HUES6 (cell line): Measurements from ENCODE around the gene TTC28.

Source experiments
- H3K27ac ChIP-seq: 2 replicates; pipeline ENCODE4 v1.7.0; 2013; ENCODE audit warnings: low read depth, mild to moderate bottlenecking, low read length, inconsistent platforms
- H3K27me3 ChIP-seq: 2 replicates; pipeline ENCODE4 v1.6.1; 2013; ENCODE audit warnings: low read length; ENCODE audit not compliant: control insufficient read depth, insufficient read depth
- H3K36me3 ChIP-seq: 2 replicates; pipeline ENCODE4 v1.6.1; 2013; ENCODE audit warnings: low read length; ENCODE audit not compliant: control insufficient read depth, insufficient read depth
- H3K4me1 ChIP-seq: 2 replicates; pipeline ENCODE4 v1.6.1; 2013; ENCODE audit warnings: low read length; ENCODE audit not compliant: control insufficient read depth, insufficient read depth
- H3K4me3 ChIP-seq: 2 replicates; pipeline ENCODE4 v1.5.1; 2013; ENCODE audit warnings: low read depth, low read length
- H3K9ac ChIP-seq: one replicate; pipeline ENCODE4 v1.6.1; 2013; ENCODE audit warnings: mild to moderate bottlenecking, low read length
- H3K9me3 ChIP-seq: 2 replicates; pipeline ENCODE4 v1.6.1; 2013; ENCODE audit warnings: low read depth, low read length; ENCODE audit not compliant: control insufficient read depth, insufficient read depth

TTC28 gene

DNA sequence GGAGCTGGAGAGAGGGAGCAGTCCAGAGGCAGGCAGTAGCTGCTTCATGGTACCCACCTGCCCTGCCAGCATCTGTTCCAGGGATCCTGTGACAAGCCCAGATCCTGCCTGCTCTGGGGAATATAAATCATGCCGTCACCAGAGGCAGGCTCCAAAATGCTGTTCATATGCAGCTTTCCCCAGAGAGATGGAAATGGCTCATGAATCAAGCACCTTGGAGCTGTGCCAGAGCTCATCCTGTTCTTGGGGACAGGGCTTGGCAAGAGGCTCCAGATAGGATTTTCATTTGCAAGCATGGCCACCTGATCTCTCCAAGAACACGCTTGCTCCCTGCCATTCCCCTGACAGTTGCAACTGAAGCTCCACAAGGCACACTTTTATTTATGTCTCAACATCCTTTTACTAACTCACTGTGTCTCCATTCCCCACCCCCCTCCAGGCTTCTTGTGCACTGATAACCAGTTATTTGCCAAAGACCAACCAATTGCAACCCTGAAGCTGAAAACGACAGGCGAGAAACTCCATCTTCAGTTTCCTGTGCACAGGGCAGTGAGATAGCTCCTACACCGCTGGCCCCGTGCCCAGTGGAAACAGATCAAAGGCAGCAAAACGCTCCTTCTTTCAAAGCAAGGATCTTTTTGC lies 644.8 kb downstream of the TTC28 start:
- no peaks in the 10 kb centered on the region for H3K9me3 ChIP-seq
- H3K4me3 ChIP-seq: no peak overlapping the region
- H3K27me3 ChIP-seq: no peaks in the 10 kb centered on the region
- H3K36me3 ChIP-seq: no peaks in the 10 kb centered on the region
- no peak overlapping the region for H3K9ac ChIP-seq
- H3K4me1 ChIP-seq: no peaks in the 10 kb centered on the region
- H3K27ac ChIP-seq: no peak overlapping the region

DNA sequence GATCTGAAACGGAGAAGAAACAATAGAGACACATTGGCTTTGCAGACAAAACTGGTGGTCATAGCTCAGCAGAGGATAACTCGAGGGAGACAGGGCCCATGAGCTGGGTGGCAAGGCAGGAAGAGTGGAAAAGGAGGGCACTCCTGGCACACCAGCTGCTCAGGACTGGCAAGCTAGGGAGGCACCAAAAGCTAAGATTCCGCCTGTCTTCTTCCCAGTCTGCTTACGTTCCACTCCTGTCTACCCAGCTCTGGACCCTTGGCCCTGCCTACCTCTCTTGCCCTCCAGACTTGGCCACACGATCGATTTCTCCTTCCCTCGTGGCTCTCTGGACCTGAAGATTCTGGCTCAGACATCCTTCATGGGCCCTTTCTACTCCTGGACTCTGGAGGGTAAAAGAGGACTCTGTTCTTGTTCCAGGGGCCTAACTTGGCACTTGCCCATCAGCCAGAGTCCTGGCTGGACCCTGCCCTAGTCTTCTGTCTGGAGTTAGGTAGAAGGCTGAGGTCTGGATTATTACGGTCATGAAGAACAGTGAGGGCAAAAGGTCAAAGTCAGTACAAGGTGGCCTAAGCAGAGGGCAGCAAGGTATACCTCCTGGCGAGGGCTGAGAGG lies 645.4 kb downstream of the TTC28 start:
- no peak overlapping the region for H3K9ac ChIP-seq
- no peak overlapping the region for H3K4me3 ChIP-seq
- H3K4me1 ChIP-seq: no peaks in the 10 kb centered on the region
- no peaks in the 10 kb centered on the region for H3K36me3 ChIP-seq
- H3K9me3 ChIP-seq: no peaks in the 10 kb centered on the region
- no peaks in the 10 kb centered on the region for H3K27me3 ChIP-seq
- no peak overlapping the region for H3K27ac ChIP-seq

- no peaks in the 10 kb centered on the region for H3K9me3 ChIP-seq
- no peak overlapping the region for H3K9ac ChIP-seq
- H3K36me3 ChIP-seq: no peaks in the 10 kb centered on the region
- no peaks in the 10 kb centered on the region for H3K27me3 ChIP-seq
- H3K27ac ChIP-seq: no peak overlapping the region
- H3K4me3 ChIP-seq: no peak overlapping the region
- H3K4me1 ChIP-seq: no peaks in the 10 kb centered on the region
These were observed 646.8 kb downstream of the TTC28 start for GRCh38 chr22:28032861-28033260.

- Histone ChIP-seq H3K27me3 (no peaks in the 10 kb centered on the region), H3K9me3 (no peaks in the 10 kb centered on the region), H3K4me3 (no peak overlapping the region), H3K27ac (no peak overlapping the region), H3K9ac (no peak overlapping the region), H3K36me3 (no peaks in the 10 kb centered on the region), H3K4me1 (no peaks in the 10 kb centered on the region)
These were observed 648.2 kb downstream of the TTC28 start for GRCh38 chr22:28031383-28031922.

GRCh38 chr22:28030473-28030872 lies 649.2 kb downstream of the TTC28 start:
- Histone ChIP-seq H3K4me1 (no peaks in the 10 kb centered on the region), H3K9ac (no peak overlapping the region), H3K4me3 (no peak overlapping the region), H3K27me3 (no peaks in the 10 kb centered on the region), H3K27ac (no peak overlapping the region), H3K36me3 (no peaks in the 10 kb centered on the region), H3K9me3 (no peaks in the 10 kb centered on the region)

DNA sequence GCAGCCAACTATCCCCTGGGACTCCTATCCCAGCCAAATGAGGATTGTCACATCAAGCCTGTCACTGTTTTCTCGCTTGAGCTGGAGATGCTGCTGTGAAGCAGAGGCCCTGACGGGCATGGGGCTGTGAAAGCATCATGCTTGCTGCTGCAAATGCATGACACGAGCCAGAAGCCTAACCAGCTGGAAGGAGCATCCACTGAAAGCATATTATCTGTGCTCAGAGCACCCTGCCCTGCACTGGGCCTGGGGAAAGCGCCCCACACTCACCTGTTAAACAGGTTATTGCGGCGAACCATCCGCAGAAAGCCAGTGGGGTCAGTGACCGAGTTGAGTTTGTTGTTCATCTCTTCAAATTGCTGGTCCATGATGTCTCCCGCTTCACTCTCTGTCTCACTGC lies 649.7 kb downstream of the TTC28 start:
- Histone ChIP-seq H3K4me3 (no peak overlapping the region), H3K27me3 (no peaks in the 10 kb centered on the region), H3K4me1 (no peaks in the 10 kb centered on the region), H3K9me3 (no peaks in the 10 kb centered on the region), H3K36me3 (no peaks in the 10 kb centered on the region), H3K9ac (no peak overlapping the region), H3K27ac (no peak overlapping the region)

DNA sequence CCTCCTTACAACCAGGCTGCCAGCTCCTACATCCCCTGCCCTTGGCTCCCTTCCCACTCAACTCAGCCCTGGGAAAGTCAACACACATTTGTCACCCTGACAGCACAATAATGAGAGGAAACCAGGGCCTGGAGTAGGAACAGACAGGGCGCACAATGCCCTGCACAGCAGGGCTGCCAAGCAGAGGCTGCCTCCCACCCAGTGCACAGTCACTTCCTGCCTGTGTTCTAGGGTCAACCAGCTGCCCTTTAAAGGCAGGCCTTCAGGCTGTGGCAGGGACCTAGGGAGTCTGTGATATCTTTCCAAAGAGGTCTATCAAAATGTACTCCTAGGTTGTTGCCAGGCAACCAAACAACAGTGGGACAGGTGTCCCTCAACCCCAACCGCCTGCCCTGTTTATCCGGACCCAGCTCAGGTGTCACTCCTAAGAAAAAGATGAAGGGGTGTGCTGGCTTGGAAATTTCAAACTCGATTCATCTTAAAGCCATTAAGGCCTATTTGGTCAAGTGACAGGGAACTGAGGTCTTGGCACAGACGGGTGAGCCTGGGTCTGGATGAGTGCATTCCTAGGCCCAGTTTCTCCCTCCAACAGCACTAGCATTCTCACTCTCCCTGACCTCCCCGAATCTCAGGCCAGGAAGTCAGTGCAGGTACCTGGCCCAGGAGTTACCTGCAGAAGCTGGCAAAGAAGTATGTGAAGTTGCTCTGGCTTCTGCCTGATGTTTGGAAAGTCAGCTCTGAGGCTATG lies 650.3 kb downstream of the TTC28 start:
- no peak overlapping the region for H3K27ac ChIP-seq
- no peaks in the 10 kb centered on the region for H3K27me3 ChIP-seq
- no peaks in the 10 kb centered on the region for H3K36me3 ChIP-seq
- H3K9ac ChIP-seq: no peak overlapping the region
- no peak overlapping the region for H3K4me3 ChIP-seq
- no peaks in the 10 kb centered on the region for H3K4me1 ChIP-seq
- no peaks in the 10 kb centered on the region for H3K9me3 ChIP-seq

DNA sequence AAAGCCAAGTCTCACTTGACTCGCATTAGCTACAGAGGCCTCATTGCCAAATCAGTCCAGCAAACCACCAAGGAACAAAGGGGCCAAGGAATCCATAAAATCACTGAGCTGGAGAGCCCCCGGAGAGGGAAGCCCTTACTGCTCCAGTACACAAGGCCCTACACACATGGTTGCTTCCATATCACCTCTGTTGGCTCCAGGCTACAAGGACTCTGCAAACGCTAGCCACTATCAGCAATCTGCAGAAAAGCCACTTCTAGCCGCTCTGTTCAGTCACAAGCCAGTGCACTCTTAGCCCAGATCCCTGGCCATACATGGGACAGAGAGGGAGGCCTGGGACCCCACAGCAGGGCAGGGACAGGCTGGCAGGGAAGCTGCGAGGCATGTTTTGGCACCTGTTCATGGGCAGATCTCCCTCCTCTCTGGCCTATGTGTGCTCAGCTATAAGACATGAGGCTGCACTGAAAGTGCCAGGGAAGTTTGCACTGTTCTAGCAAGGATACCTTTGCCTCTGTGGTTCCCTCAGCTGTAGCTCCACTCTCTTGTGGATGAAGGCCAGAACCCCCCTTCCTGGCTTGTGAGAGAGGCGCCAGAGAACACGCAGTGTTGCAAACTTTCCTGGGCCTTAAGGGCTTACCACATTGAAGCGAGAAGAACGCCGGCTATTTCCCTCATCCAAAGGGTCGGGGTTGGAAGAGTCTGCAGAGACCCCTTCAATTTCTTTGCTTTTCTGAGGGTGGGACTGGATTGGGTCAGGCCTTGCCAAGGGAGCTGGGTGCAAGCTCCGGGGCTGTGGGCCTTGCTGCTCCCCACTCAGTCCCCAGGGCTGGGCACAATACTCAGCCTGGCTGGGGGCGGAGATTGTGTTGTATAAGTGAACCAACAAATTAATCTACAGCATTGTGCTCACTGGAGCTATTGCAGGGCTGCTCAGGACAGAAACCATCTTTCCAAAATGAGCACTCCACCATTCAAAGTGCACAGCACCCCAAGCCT lies 651.9 kb downstream of the TTC28 start:
- no peaks in the 10 kb centered on the region for H3K36me3 ChIP-seq
- no peak overlapping the region for H3K27ac ChIP-seq
- no peaks in the 10 kb centered on the region for H3K4me1 ChIP-seq

GRCh38 chr22:28025866-28026575 lies 653.6 kb downstream of the TTC28 start:
- Histone ChIP-seq H3K27ac (no peak overlapping the region), H3K27me3 (no peaks in the 10 kb centered on the region), H3K9me3 (no peaks in the 10 kb centered on the region), H3K9ac (no peak overlapping the region), H3K36me3 (no peaks in the 10 kb centered on the region), H3K4me3 (no peak overlapping the region), H3K4me1 (peaks cover 3% of the 10 kb centered on the region; the same call in 1 of the 2 replicates)

More for the DNA sequence above, 651.9 kb downstream of the TTC28 start:
- Histone ChIP-seq H3K27me3 (no peaks in the 10 kb centered on the region), H3K9me3 (no peaks in the 10 kb centered on the region), H3K4me3 (no peak overlapping the region), H3K9ac (no peak overlapping the region)

GRCh38 chr22:28025333-28025732 lies 654.3 kb downstream of the TTC28 start:
- H3K9ac ChIP-seq: no peak overlapping the region
- peaks cover 10% of the 10 kb centered on the region; the same call in 1 of the 2 replicates for H3K4me1 ChIP-seq
- H3K27ac ChIP-seq: no peak overlapping the region

More at GRCh38 chr22:28025333-28025732, 654.3 kb downstream of the TTC28 start:
- Histone ChIP-seq H3K4me3 (no peak overlapping the region), H3K9me3 (no peaks in the 10 kb centered on the region), H3K36me3 (no peaks in the 10 kb centered on the region), H3K27me3 (no peaks in the 10 kb centered on the region)
